Endothelial cell of umbilical vein (primary cell): ENCODE data around the gene CXorf65. TPM values are rescaled to one million over a fixed set of nuclear protein-coding genes. Genes with fewer than 3 reads are reported as not detected.

Experiments used
- BruUV-seq: library from RNA; stranded (reverse); fragments of 400-500 nt; replicated peaks from 2 replicates; lab custom pipeline; 2021; lab: Mats Ljungman, UMichigan
- CTCF ChIA-PET: fragments of 300-600, 350-600 bp; sonication (Branson Sonifier 250); formaldehyde crosslinking; loops from one replicate; lab custom pipeline; 2021; ENCODE audit warnings: antibody characterized with exemption, inconsistent platforms; lab: Charles Lee
- POLR2A ChIA-PET: fragments of 300-600, 350-600 bp; sonication (Branson Sonifier 250); formaldehyde crosslinking; loops from one replicate; lab custom pipeline; 2021; ENCODE audit warnings: antibody characterized with exemption, inconsistent platforms; lab: Charles Lee
- DNase-seq: peaks from one replicate; pipeline ENCODE4 v3.0.0-alpha.2; 2011; ENCODE audit warnings: low read depth, low spot score
- FAIRE-seq: peaks from 2 replicates; lab custom pipeline; 2011; peaks lifted over from hg19 to GRCh38; lab: Jason Lieb, UNC
- H2AFZ ChIP-seq: 2 replicates; pipeline ENCODE4 v1.6.0; 2012; ENCODE audit warnings: low read depth, low read length, control low read depth, inconsistent platforms
- H3K27ac ChIP-seq: 2 replicates; pipeline ENCODE4 v1.5.1; 2011; ENCODE audit warnings: low read depth, mild to moderate bottlenecking, control low read depth, low read length, moderate library complexity; ENCODE audit not compliant: insufficient read depth
- H3K27me3 ChIP-seq, 2 experiments: 2 replicates each; pipeline versions ENCODE4 v1.6.0 to v1.6.1; 2011; ENCODE audit warnings: low read length in 2 of 2, mixed read lengths in 1 of 2; ENCODE audit not compliant: control insufficient read depth in 2 of 2, insufficient read depth in 2 of 2
- H3K36me3 ChIP-seq, 2 experiments: 2 replicates in 1 of 2; 3 replicates in 1 of 2; pipeline ENCODE4 v1.5.1; 2011; ENCODE audit warnings: low read length in 2 of 2, mild to moderate bottlenecking in 1 of 2, moderate library complexity in 1 of 2; ENCODE audit not compliant: control insufficient read depth in 2 of 2, insufficient read depth in 2 of 2; ENCODE audit errors: extremely low read depth in 1 of 2
- H3K4me1 ChIP-seq: 3 replicates; pipeline ENCODE4 v1.5.1; 2011; ENCODE audit warnings: mild to moderate bottlenecking, low read length; ENCODE audit not compliant: control insufficient read depth, insufficient read depth; ENCODE audit errors: extremely low read depth
- H3K4me2 ChIP-seq: 2 replicates; pipeline ENCODE4 v1.6.1; 2011; ENCODE audit warnings: low read length, control low read depth, mixed read lengths; ENCODE audit not compliant: insufficient read depth
- H3K4me3 ChIP-seq, 3 experiments: fragments of 200-600 bp in 1 of 3; sonication (generic), shearing (Covaris generic) in 1 of 3; replicated peaks in 1 of 3; 2 replicates each; pipeline ENCODE4 v1.5.1; 2011 to 2016; ENCODE audit warnings: control low read depth in 3 of 3, low read length in 3 of 3, mild to moderate bottlenecking in 2 of 3, inconsistent platforms in 1 of 3, low read depth in 1 of 3, moderate library complexity in 1 of 3; ENCODE audit not compliant: insufficient read depth in 1 of 3
- H3K79me2 ChIP-seq: 2 replicates; pipeline ENCODE4 v1.6.0; 2012; ENCODE audit warnings: low read length, inconsistent platforms; ENCODE audit not compliant: control insufficient read depth, insufficient read depth
- H3K9ac ChIP-seq: replicated peaks from 2 replicates; pipeline ENCODE3; 2011; ENCODE audit warnings: low read length, control low read depth; ENCODE audit not compliant: insufficient read depth; ENCODE audit errors: extremely low read depth
- H3K9me1 ChIP-seq: replicated peaks from 3 replicates; pipeline ENCODE4 v1.6.0; 2011; ENCODE audit warnings: mild to moderate bottlenecking, low read length; ENCODE audit not compliant: control insufficient read depth, insufficient read depth; ENCODE audit errors: extremely low read depth
- H3K9me3 ChIP-seq: replicated peaks from 2 replicates; pipeline ENCODE4 v1.5.1; 2012; ENCODE audit warnings: low read length, inconsistent platforms; ENCODE audit not compliant: control insufficient read depth, insufficient read depth
- H4K20me1 ChIP-seq: replicated peaks from 2 replicates; pipeline ENCODE3; 2011; ENCODE audit warnings: mild to moderate bottlenecking, low read length; ENCODE audit not compliant: control insufficient read depth, insufficient read depth; ENCODE audit errors: extremely low read depth
- CTCF ChIP-seq, 2 donors: IDR thresholded peaks; 1 replicate in 1 of 2; 2 replicates in 1 of 2; pipeline ENCODE4 v1.5.1; 2011; ENCODE audit warnings: low read length in 2 of 2, mild to moderate bottlenecking in 2 of 2, moderate library complexity in 2 of 2, control low read depth in 1 of 2, inconsistent platforms in 1 of 2, low read depth in 1 of 2; ENCODE audit not compliant: insufficient read depth in 1 of 2; ENCODE audit errors: extremely low read depth in 1 of 2
- EZH2 ChIP-seq: IDR thresholded peaks from 2 replicates; pipeline ENCODE4 v1.6.1; 2012; ENCODE audit warnings: borderline replicate concordance, low read depth, mild to moderate bottlenecking, moderate library complexity, low read length, inconsistent platforms; ENCODE audit not compliant: severe bottlenecking
- FOS ChIP-seq: IDR thresholded peaks from 2 replicates; pipeline ENCODE4 v1.6.1; 2011; ENCODE audit warnings: mild to moderate bottlenecking, low read length, moderate library complexity, borderline replicate concordance; ENCODE audit not compliant: insufficient read depth
- GATA2 ChIP-seq: IDR thresholded peaks from 2 replicates; pipeline ENCODE4 v1.7.0; 2011; ENCODE audit warnings: low read depth, mild to moderate bottlenecking, moderate library complexity, mixed read lengths, low read length; ENCODE audit not compliant: insufficient read length, insufficient read depth
- JUN ChIP-seq: IDR thresholded peaks from 2 replicates; pipeline ENCODE4 v1.6.1; 2011; ENCODE audit warnings: borderline replicate concordance, low read depth; ENCODE audit not compliant: insufficient read length, insufficient read depth
- MAX ChIP-seq: IDR thresholded peaks from 2 replicates; pipeline ENCODE4 v1.6.1; 2011; ENCODE audit not compliant: insufficient read depth, insufficient read length
- MYC ChIP-seq: IDR thresholded peaks from one replicate; pipeline ENCODE4 v1.6.1; 2011; ENCODE audit warnings: mild to moderate bottlenecking, low read depth, low read length
- POLR2A ChIP-seq: IDR thresholded peaks from 2 replicates; pipeline ENCODE4 v1.6.1; 2012; ENCODE audit warnings: low read depth, mild to moderate bottlenecking, control low read depth, low read length
- POLR2AphosphoS5 ChIP-seq: IDR thresholded peaks from 2 replicates; pipeline ENCODE4 v1.6.1; 2012; ENCODE audit warnings: low read depth, mild to moderate bottlenecking, control low read depth, low read length, moderate library complexity; ENCODE audit not compliant: insufficient read depth
- dilution Hi-C: fragments of 300-500 bp; cut with MboI; formaldehyde crosslinking; loops from one replicate; pipeline ENCODE4 v1.15.0; 2019; ENCODE audit warnings: low sequenced_read_pairs; ENCODE audit not compliant: extremely low pct_ligation_motif_present
- intact Hi-C: fragments of 100-400 bp; cut with micrococcal nuclease; formaldehyde crosslinking; loops from one replicate; pipeline ENCODE4 v1.10.0; 2022
- polyA plus RNA-seq, 4 experiments: library from polyadenylated mRNA; depleted of rRNA in 3 of 4; stranded (reverse) in 3 of 4; unstranded in 1 of 4; fragments of >200 nt; gene quantifications; 2 replicates each; pipeline versions ENCODE4 v1.2.1 to v1.2.3, GENCODE V29; 2011 to 2012; ENCODE audit warnings: missing spikeins in 1 of 4
- total RNA-seq: library from RNA; stranded (reverse); gene quantifications from 2 replicates; pipeline ENCODE4 v1.2.3, GENCODE V29; 2021

The CXorf65 gene
- total and polyA plus RNA-seq, 2 donors (not counting 3 experiments of a cell fraction or from before 2014, with no cell fraction given): not detected

GRCh38 chrX:71109051-71109450 is 2.5 kb upstream of the CXorf65 start:
- no peak for FAIRE-seq
- Histone ChIP-seq H3K36me3 (no peaks in the 10 kb centered on the region), H3K27me3 (peaks cover 3 to 4% of the 10 kb centered on the region in 2 experiments), H4K20me1 (no peaks in the 10 kb centered on the region), H3K9ac (no peak overlapping the region), H3K9me1 (no peaks in the 10 kb centered on the region), H3K4me1 (no peaks in the 10 kb centered on the region), H2AFZ (no peak overlapping the region), H3K79me2 (no peaks in the 10 kb centered on the region), H3K4me2 (no peak overlapping the region), H3K9me3 (no peaks in the 10 kb centered on the region), H3K27ac (no peak overlapping the region), H3K4me3 (no peak overlapping the region)
- DNase-seq: no peak
- intact Hi-C loops (no loop called here), dilution Hi-C loops (no loop called here)
- ChIA-PET CTCF (interaction anchor here (1.1 kb wide), 1 partner anchor 9 kb away, joined by 3 read pairs; no protein-coding TSS in a partner anchor), POLR2A (no interaction called here)
- TF ChIP-seq JUN: no peak
- TF ChIP-seq MYC: no peak
- TF ChIP-seq POLR2A: no peak
- no peak for TF ChIP-seq FOS
- no peak for TF ChIP-seq MAX
- no TSS peak for BruUV-seq

- no peak for DNase-seq
- Histone ChIP-seq H3K4me2 (no peak overlapping the region), H3K9ac (no peak overlapping the region), H3K9me3 (no peaks in the 10 kb centered on the region), H3K79me2 (no peaks in the 10 kb centered on the region), H3K36me3 (no peaks in the 10 kb centered on the region), H4K20me1 (no peaks in the 10 kb centered on the region), H3K9me1 (no peaks in the 10 kb centered on the region), H3K4me3 (no peak overlapping the region), H2AFZ (no peak overlapping the region), H3K4me1 (no peaks in the 10 kb centered on the region), H3K27me3 (peaks cover 2 to 3% of the 10 kb centered on the region in 2 experiments), H3K27ac (no peak overlapping the region)
- dilution Hi-C loops: no loop called here
- CTCF ChIA-PET: no interaction called here
- BruUV-seq: no TSS peak
- POLR2A ChIA-PET: no interaction called here
- intact Hi-C loops: no loop called here
- no peak for FAIRE-seq
- TF ChIP-seq POLR2A (no peak), GATA2 (no peak), MAX (no peak), CTCF (IDR thresholded peaks at IDR 0.05; ENCODE audit: extremely low read depth in 1 of 2, insufficient read depth in 1 of 2, low read depth in 1 of 2, low read length in 2 of 2) (no peak), EZH2 (no peak), FOS (no peak), MYC (no peak), JUN (no peak), POLR2AphosphoS5 (no peak)
Measured at GRCh38 chrX:71107762-71108360, 1.3 kb upstream of the CXorf65 start.
